SK-N-MC (cell line): ENCODE results near the gene ALDH5A1.

Experiments used
- EZH2 ChIP-seq: fragments of 200-600 bp; sonication (generic); IDR thresholded peaks from one replicate; pipeline ENCODE4 v1.6.1; 2017; ENCODE audit warnings: antibody characterized with exemption
- FOXP2 ChIP-seq: optimal IDR thresholded peaks from 2 replicates; pipeline ENCODE3; 2011; ENCODE audit warnings: mild to moderate bottlenecking, moderate library complexity; ENCODE audit not compliant: insufficient read depth; ENCODE audit errors: extremely low read length, control extremely low read depth
- POLR2AphosphoS5 ChIP-seq: IDR thresholded peaks from 2 replicates; pipeline ENCODE4 v1.6.1; 2012; ENCODE audit warnings: mild to moderate bottlenecking, low read depth, low read length, borderline replicate concordance

DNA sequence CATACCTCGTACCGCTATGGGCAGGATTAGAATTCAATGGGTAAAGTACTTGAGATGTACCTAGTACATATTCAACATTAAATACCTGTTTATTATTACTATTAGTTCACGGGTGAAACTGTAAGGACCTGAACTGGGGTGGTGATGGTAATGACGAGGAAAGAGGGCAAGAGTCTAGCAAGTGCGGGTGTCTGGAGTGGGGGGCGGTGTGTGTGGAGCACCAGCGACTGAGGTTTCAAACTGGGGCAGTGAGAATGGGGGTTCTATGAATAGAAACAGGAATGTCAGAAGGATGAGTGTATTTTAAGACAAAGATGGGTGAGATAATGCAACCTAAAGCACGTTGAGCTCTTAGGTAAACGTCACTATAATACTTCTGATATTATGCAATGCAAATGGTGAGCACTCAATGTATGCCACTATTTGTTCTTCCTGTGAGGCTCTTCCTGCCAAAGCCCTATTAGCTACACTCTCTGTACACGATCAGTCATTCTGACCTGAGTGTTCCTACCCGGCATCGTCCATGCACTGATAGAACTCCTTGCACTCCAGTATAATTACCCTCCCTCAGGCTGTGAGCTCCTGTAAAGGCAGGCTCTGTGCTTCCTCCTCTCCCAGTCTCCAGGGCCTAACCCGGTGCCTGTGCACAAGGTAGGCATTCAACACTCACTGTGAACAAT is 55.0 kb downstream of the ALDH5A1 start:
- TF ChIP-seq EZH2 (no peak), POLR2AphosphoS5 (no peak), FOXP2 (no peak)
